ENCODE data around the gene XCR1.

- TF ChIP-seq CTCF (IDR thresholded peaks at IDR 0.05), result no peak
- no peak for TF ChIP-seq POLR2A (IDR thresholded peaks at IDR 0.05)
Measured at GRCh38 chr3:46012246-46012645, 15.0 kb downstream of the XCR1 start.
